ENCODE measurements around the gene NFIA.

DNA sequence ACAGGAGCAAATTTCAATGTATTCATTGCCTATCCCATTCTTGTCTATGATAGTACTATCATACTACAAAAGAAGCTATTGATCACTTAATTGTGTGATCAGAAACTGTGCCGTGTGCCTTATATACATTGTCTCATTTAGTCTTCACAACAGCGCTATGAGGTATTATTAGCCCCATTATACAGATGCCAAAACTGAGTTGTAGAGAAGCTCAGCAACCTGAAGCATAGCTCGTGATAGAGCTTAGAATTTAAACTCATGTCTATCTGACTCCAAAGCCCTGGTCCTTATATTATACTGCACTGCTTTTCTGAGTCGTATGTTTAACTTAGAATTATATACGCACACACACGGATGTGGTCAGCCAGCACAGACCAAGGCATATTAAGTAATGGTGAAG, 315.1 kb downstream of the NFIA start:
- TF ChIP-seq EP300 (IDR thresholded peaks at IDR 0.05; ENCODE audit: low read length), result no peak
- TF ChIP-seq SMC3 (conservative IDR thresholded peaks at IDR 0.05; ENCODE audit: insufficient read depth, low read depth, low read length), result no peak
- no peak for TF ChIP-seq POLR2A (conservative IDR thresholded peaks at IDR 0.05)
- no peak for TF ChIP-seq BHLHE40 (IDR thresholded peaks at IDR 0.05; ENCODE audit: low read length)
- TF ChIP-seq FOXK2 (conservative IDR thresholded peaks at IDR 0.05 in 1 of 2, IDR thresholded peaks at IDR 0.05 in 1 of 2; ENCODE audit: low read depth in 2 of 2), result no peak
- TF ChIP-seq MEF2D (tag; conservative IDR thresholded peaks at IDR 0.05; ENCODE audit: low read depth), result no peak
- no peak for TF ChIP-seq NCOR1 (IDR thresholded peaks at IDR 0.05)
- no peak for TF ChIP-seq MCM2 (IDR thresholded peaks at IDR 0.05; ENCODE audit: low read depth)
- TF ChIP-seq, protein P1, sequence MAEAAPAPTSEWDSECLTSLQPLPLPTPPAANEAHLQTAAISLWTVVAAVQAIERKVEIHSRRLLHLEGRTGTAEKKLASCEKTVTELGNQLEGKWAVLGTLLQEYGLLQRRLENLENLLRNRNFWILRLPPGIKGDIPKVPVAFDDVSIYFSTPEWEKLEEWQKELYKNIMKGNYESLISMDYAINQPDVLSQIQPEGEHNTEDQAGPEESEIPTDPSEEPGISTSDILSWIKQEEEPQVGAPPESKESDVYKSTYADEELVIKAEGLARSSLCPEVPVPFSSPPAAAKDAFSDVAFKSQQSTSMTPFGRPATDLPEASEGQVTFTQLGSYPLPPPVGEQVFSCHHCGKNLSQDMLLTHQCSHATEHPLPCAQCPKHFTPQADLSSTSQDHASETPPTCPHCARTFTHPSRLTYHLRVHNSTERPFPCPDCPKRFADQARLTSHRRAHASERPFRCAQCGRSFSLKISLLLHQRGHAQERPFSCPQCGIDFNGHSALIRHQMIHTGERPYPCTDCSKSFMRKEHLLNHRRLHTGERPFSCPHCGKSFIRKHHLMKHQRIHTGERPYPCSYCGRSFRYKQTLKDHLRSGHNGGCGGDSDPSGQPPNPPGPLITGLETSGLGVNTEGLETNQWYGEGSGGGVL (CRISPR knock-in tag; IDR thresholded peaks at IDR 0.05), result no peak
- TF ChIP-seq ZNF124 (CRISPR knock-in tag; IDR thresholded peaks at IDR 0.05), result no peak
- TF ChIP-seq RAD21 (CRISPR knock-in tag; conservative IDR thresholded peaks at IDR 0.05 in 1 of 2, IDR thresholded peaks at IDR 0.05 in 1 of 2), result no peak
